Endothelial cell of umbilical vein (primary cell): ENCODE results near the gene CD3G. TPM values are rescaled to one million over a fixed set of nuclear protein-coding genes. Genes with fewer than 3 reads are reported as not detected.

ENCODE experiments used
- BruUV-seq: library from RNA; stranded (reverse); fragments of 400-500 nt; replicated peaks from 2 replicates; lab custom pipeline; 2021; lab: Mats Ljungman, UMichigan
- CTCF ChIA-PET: fragments of 300-600, 350-600 bp; sonication (Branson Sonifier 250); formaldehyde crosslinking; loops from one replicate; lab custom pipeline; 2021; ENCODE audit warnings: antibody characterized with exemption, inconsistent platforms; lab: Charles Lee
- POLR2A ChIA-PET: fragments of 300-600, 350-600 bp; sonication (Branson Sonifier 250); formaldehyde crosslinking; loops from one replicate; lab custom pipeline; 2021; ENCODE audit warnings: antibody characterized with exemption, inconsistent platforms; lab: Charles Lee
- DNase-seq: peaks from one replicate; pipeline ENCODE4 v3.0.0-alpha.2; 2011; ENCODE audit warnings: low read depth, low spot score
- FAIRE-seq: peaks from 2 replicates; lab custom pipeline; 2011; peaks lifted over from hg19 to GRCh38; lab: Jason Lieb, UNC
- H2AFZ ChIP-seq: 2 replicates; pipeline ENCODE4 v1.6.0; 2012; ENCODE audit warnings: low read depth, low read length, control low read depth, inconsistent platforms
- H3K27ac ChIP-seq: 2 replicates; pipeline ENCODE4 v1.5.1; 2011; ENCODE audit warnings: low read depth, mild to moderate bottlenecking, control low read depth, low read length, moderate library complexity; ENCODE audit not compliant: insufficient read depth
- H3K27me3 ChIP-seq, 2 experiments: 2 replicates each; pipeline versions ENCODE4 v1.6.0 to v1.6.1; 2011; ENCODE audit warnings: low read length in 2 of 2, mixed read lengths in 1 of 2; ENCODE audit not compliant: control insufficient read depth in 2 of 2, insufficient read depth in 2 of 2
- H3K36me3 ChIP-seq, 2 experiments: 2 replicates in 1 of 2; 3 replicates in 1 of 2; pipeline ENCODE4 v1.5.1; 2011; ENCODE audit warnings: low read length in 2 of 2, mild to moderate bottlenecking in 1 of 2, moderate library complexity in 1 of 2; ENCODE audit not compliant: control insufficient read depth in 2 of 2, insufficient read depth in 2 of 2; ENCODE audit errors: extremely low read depth in 1 of 2
- H3K4me1 ChIP-seq: 3 replicates; pipeline ENCODE4 v1.5.1; 2011; ENCODE audit warnings: mild to moderate bottlenecking, low read length; ENCODE audit not compliant: control insufficient read depth, insufficient read depth; ENCODE audit errors: extremely low read depth
- H3K4me2 ChIP-seq: 2 replicates; pipeline ENCODE4 v1.6.1; 2011; ENCODE audit warnings: low read length, control low read depth, mixed read lengths; ENCODE audit not compliant: insufficient read depth
- H3K4me3 ChIP-seq, 3 experiments: fragments of 200-600 bp in 1 of 3; sonication (generic), shearing (Covaris generic) in 1 of 3; replicated peaks in 1 of 3; 2 replicates each; pipeline ENCODE4 v1.5.1; 2011 to 2016; ENCODE audit warnings: control low read depth in 3 of 3, low read length in 3 of 3, mild to moderate bottlenecking in 2 of 3, inconsistent platforms in 1 of 3, low read depth in 1 of 3, moderate library complexity in 1 of 3; ENCODE audit not compliant: insufficient read depth in 1 of 3
- H3K79me2 ChIP-seq: 2 replicates; pipeline ENCODE4 v1.6.0; 2012; ENCODE audit warnings: low read length, inconsistent platforms; ENCODE audit not compliant: control insufficient read depth, insufficient read depth
- H3K9ac ChIP-seq: replicated peaks from 2 replicates; pipeline ENCODE3; 2011; ENCODE audit warnings: low read length, control low read depth; ENCODE audit not compliant: insufficient read depth; ENCODE audit errors: extremely low read depth
- H3K9me1 ChIP-seq: replicated peaks from 3 replicates; pipeline ENCODE4 v1.6.0; 2011; ENCODE audit warnings: mild to moderate bottlenecking, low read length; ENCODE audit not compliant: control insufficient read depth, insufficient read depth; ENCODE audit errors: extremely low read depth
- H3K9me3 ChIP-seq: replicated peaks from 2 replicates; pipeline ENCODE4 v1.5.1; 2012; ENCODE audit warnings: low read length, inconsistent platforms; ENCODE audit not compliant: control insufficient read depth, insufficient read depth
- H4K20me1 ChIP-seq: replicated peaks from 2 replicates; pipeline ENCODE3; 2011; ENCODE audit warnings: mild to moderate bottlenecking, low read length; ENCODE audit not compliant: control insufficient read depth, insufficient read depth; ENCODE audit errors: extremely low read depth
- EZH2 ChIP-seq: IDR thresholded peaks from 2 replicates; pipeline ENCODE4 v1.6.1; 2012; ENCODE audit warnings: borderline replicate concordance, low read depth, mild to moderate bottlenecking, moderate library complexity, low read length, inconsistent platforms; ENCODE audit not compliant: severe bottlenecking
- FOS ChIP-seq: IDR thresholded peaks from 2 replicates; pipeline ENCODE4 v1.6.1; 2011; ENCODE audit warnings: mild to moderate bottlenecking, low read length, moderate library complexity, borderline replicate concordance; ENCODE audit not compliant: insufficient read depth
- GATA2 ChIP-seq: IDR thresholded peaks from 2 replicates; pipeline ENCODE4 v1.7.0; 2011; ENCODE audit warnings: low read depth, mild to moderate bottlenecking, moderate library complexity, mixed read lengths, low read length; ENCODE audit not compliant: insufficient read length, insufficient read depth
- JUN ChIP-seq: IDR thresholded peaks from 2 replicates; pipeline ENCODE4 v1.6.1; 2011; ENCODE audit warnings: borderline replicate concordance, low read depth; ENCODE audit not compliant: insufficient read length, insufficient read depth
- MYC ChIP-seq: IDR thresholded peaks from one replicate; pipeline ENCODE4 v1.6.1; 2011; ENCODE audit warnings: mild to moderate bottlenecking, low read depth, low read length
- POLR2A ChIP-seq: IDR thresholded peaks from 2 replicates; pipeline ENCODE4 v1.6.1; 2012; ENCODE audit warnings: low read depth, mild to moderate bottlenecking, control low read depth, low read length
- POLR2AphosphoS5 ChIP-seq: IDR thresholded peaks from 2 replicates; pipeline ENCODE4 v1.6.1; 2012; ENCODE audit warnings: low read depth, mild to moderate bottlenecking, control low read depth, low read length, moderate library complexity; ENCODE audit not compliant: insufficient read depth
- dilution Hi-C: fragments of 300-500 bp; cut with MboI; formaldehyde crosslinking; loops from one replicate; pipeline ENCODE4 v1.15.0; 2019; ENCODE audit warnings: low sequenced_read_pairs; ENCODE audit not compliant: extremely low pct_ligation_motif_present
- intact Hi-C: fragments of 100-400 bp; cut with micrococcal nuclease; formaldehyde crosslinking; loops from one replicate; pipeline ENCODE4 v1.10.0; 2022
- polyA plus RNA-seq, 4 experiments: library from polyadenylated mRNA; depleted of rRNA in 3 of 4; stranded (reverse) in 3 of 4; unstranded in 1 of 4; fragments of >200 nt; gene quantifications; 2 replicates each; pipeline versions ENCODE4 v1.2.1 to v1.2.3, GENCODE V29; 2011 to 2012; ENCODE audit warnings: missing spikeins in 1 of 4
- total RNA-seq: library from RNA; stranded (reverse); gene quantifications from 2 replicates; pipeline ENCODE4 v1.2.3, GENCODE V29; 2021
- TF ChIP-seq, protein P1 (sequence below), 2 donors: IDR thresholded peaks; 1 replicate in 1 of 2; 2 replicates in 1 of 2; pipeline ENCODE4 v1.5.1; 2011; ENCODE audit warnings: low read length in 2 of 2, mild to moderate bottlenecking in 2 of 2, moderate library complexity in 2 of 2, control low read depth in 1 of 2, inconsistent platforms in 1 of 2, low read depth in 1 of 2; ENCODE audit not compliant: insufficient read depth in 1 of 2; ENCODE audit errors: extremely low read depth in 1 of 2
- TF ChIP-seq, protein P2 (sequence below): IDR thresholded peaks from 2 replicates; pipeline ENCODE4 v1.6.1; 2011; ENCODE audit not compliant: insufficient read depth, insufficient read length

CD3G gene
- total and polyA plus RNA-seq, 2 donors (not counting 3 experiments of a cell fraction or from before 2014, with no cell fraction given), result not detected

DNA sequence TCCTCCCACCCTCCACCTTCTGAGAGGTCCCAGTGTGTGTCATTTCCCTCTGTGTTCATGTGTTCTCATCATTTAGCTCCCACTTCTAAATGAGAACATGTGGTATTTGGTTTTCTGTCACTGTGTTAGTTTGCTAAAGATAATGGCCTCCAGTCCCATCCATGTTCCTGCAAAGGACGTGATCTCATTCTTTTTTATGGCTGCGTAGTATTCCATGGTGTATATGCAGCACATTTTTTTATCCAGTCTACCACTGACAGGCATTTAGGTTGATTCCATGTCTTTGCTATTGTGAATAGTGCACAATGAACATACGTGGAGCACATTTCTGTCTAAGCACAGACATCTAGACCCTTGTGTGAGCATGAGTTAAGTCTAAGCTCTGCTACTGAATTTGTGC is 33.9 kb upstream of the CD3G start:
- CTCF ChIA-PET, result interaction anchor here (1.1 to 2.4 kb wide), 4 partner anchors 14 to 140 kb away, joined by 3 to 23 read pairs (median 10); no protein-coding TSS in a partner anchor
- dilution Hi-C loops (no loop called here), intact Hi-C loops (no loop called here)
- no peaks in the 10 kb centered on the region for H3K9me1 ChIP-seq
- POLR2A ChIA-PET, result no interaction called here
- DNase-seq (no peak), FAIRE-seq (no peak)
- no peaks in the 10 kb centered on the region for H3K36me3 ChIP-seq
- H3K79me2 ChIP-seq, result no peaks in the 10 kb centered on the region
- TF ChIP-seq POLR2A (no peak), FOS (no peak), EZH2 (no peak), MYC (no peak), GATA2 (no peak), POLR2AphosphoS5 (no peak), JUN (no peak)
- TF ChIP-seq, protein P1, sequence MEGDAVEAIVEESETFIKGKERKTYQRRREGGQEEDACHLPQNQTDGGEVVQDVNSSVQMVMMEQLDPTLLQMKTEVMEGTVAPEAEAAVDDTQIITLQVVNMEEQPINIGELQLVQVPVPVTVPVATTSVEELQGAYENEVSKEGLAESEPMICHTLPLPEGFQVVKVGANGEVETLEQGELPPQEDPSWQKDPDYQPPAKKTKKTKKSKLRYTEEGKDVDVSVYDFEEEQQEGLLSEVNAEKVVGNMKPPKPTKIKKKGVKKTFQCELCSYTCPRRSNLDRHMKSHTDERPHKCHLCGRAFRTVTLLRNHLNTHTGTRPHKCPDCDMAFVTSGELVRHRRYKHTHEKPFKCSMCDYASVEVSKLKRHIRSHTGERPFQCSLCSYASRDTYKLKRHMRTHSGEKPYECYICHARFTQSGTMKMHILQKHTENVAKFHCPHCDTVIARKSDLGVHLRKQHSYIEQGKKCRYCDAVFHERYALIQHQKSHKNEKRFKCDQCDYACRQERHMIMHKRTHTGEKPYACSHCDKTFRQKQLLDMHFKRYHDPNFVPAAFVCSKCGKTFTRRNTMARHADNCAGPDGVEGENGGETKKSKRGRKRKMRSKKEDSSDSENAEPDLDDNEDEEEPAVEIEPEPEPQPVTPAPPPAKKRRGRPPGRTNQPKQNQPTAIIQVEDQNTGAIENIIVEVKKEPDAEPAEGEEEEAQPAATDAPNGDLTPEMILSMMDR (IDR thresholded peaks at IDR 0.05; ENCODE audit: extremely low read depth in 1 of 2, insufficient read depth in 1 of 2, low read depth in 1 of 2, low read length in 2 of 2), result no peak
- TF ChIP-seq, protein P2, sequence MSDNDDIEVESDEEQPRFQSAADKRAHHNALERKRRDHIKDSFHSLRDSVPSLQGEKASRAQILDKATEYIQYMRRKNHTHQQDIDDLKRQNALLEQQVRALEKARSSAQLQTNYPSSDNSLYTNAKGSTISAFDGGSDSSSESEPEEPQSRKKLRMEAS, result no peak
- no peak overlapping the region for H3K9ac ChIP-seq
- no peak overlapping the region for H3K27ac ChIP-seq
- no TSS peak for BruUV-seq
- H3K4me1 ChIP-seq, result no peaks in the 10 kb centered on the region
- peaks cover 7 to 12% of the 10 kb centered on the region in 2 experiments for H3K27me3 ChIP-seq
- no peak overlapping the region for H2AFZ ChIP-seq
- H3K4me2 ChIP-seq, result no peak overlapping the region
- no peaks in the 10 kb centered on the region for H4K20me1 ChIP-seq
- no peaks in the 10 kb centered on the region for H3K9me3 ChIP-seq
- no peak overlapping the region for H3K4me3 ChIP-seq
